GM21737 (cell line): ENCODE data around the gene PARD6B.
"Not testable (repeated sequence)": the region's sequence is repeated elsewhere in the genome, so short reads cannot be mapped to it uniquely, and the experiment has no call there.

ENCODE experiments used
- ATAC-seq: cut with Tn5 transposase; IDR thresholded peaks from one replicate; pipeline ENCODE4 v1.9.1; 2021; ENCODE audit warnings: mild to moderate bottlenecking, moderate library complexity; ENCODE audit not compliant: unreplicated experiment

Gene PARD6B

GRCh38 chr20:50703651-50704438 is 27.5 kb upstream of the PARD6B start:
- ATAC-seq, result not testable (repeated sequence)

DNA sequence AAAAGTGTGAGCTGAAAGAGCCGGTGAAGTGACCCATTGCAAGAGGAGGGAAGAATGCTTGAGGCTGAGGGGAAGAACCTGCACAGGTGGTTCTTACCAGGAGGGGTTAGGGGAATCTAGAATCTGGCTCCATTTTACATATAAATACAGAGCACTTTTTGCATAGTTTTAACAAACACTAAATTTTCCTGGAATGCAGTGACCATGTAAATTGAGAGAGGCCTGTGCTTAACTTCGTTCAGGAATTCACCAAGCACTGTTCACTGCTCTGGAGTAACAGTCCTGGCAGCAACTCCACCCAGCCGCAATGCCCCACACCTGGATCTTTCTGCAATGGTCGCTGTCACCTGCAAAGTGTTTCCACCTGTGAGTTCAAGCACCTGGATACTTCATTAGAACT is 26.9 kb upstream of the PARD6B start:
- no peak for ATAC-seq

DNA sequence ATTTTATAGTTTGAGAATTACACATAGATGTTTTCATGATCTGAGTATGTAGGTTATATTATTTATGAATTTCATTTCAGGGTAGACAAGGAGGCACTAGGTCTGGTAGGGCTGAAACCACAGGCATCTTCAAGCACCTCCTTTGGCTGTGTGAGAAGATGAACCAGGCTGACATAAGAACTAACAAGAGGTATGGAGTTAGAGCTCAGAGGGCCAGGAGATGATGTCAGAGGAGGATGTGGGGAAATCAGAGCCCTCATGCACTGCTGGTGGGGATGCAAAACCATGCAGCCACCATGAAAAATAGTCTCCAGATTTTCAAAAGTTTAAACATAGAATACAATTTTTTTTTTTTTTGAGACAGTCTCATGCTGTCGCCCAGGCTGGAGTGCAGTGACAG is 26.4 kb upstream of the PARD6B start:
- no peak for ATAC-seq

- no peak for ATAC-seq
These were observed 22.3 kb upstream of the PARD6B start for GRCh38 chr20:50708845-50709635.

DNA sequence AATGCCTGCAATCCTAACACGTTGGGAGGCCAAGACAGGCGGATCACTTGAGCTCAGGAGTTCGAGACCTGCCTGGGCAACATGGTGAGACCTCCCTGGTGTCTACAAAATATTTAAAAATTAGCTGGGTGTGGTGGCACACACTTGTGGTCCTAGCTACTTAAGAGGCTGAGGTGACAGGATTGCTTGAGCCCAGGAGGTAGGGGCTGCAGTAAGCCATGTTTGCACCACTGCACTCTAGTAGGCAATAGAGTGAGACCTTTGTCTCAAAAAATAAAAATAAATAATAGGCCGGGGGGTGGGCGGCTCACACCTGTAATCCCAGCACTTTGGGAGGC is 21.8 kb upstream of the PARD6B start:
- ATAC-seq, result no peak

GRCh38 chr20:50710492-50711063 is 20.8 kb upstream of the PARD6B start:
- ATAC-seq, result no peak

DNA sequence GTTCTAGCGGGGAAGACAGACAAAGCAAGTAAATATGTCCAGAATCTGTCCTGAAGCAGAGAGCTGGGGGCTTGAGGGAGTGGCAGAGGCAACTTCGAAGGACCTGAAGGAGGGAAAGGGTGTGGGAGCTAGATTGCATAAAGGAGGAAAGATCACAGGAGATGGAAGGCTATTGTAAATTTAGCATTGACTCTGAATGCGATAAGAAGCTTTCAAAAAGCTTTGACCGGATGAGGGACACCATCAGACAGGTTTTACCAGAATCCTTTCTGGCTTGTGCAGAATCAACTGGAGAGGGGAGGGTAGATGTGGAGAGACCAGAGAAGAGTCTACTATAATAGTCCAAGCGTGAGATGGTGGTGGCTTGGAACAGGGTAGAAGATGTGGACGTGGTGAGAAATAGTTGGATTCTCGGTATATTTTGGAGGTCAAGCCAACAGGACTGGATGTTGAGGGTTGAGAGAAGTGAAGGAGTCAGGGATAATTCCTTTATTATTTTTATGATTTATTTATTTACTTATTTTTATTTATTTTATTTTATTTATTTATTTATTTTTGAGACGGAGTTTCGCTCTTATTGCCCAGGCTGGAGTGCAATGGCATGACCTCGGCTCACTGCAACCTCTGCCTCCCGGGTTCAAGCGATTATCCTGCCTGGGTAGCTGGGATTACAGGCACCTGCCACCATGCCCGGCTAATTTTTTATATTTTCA is 20.1 kb upstream of the PARD6B start:
- no peak for ATAC-seq

GRCh38 chr20:50712771-50713656 is 18.4 kb upstream of the PARD6B start:
- no peak for ATAC-seq

GRCh38 chr20:50713657-50714101 is 17.7 kb upstream of the PARD6B start:
- no peak for ATAC-seq

DNA sequence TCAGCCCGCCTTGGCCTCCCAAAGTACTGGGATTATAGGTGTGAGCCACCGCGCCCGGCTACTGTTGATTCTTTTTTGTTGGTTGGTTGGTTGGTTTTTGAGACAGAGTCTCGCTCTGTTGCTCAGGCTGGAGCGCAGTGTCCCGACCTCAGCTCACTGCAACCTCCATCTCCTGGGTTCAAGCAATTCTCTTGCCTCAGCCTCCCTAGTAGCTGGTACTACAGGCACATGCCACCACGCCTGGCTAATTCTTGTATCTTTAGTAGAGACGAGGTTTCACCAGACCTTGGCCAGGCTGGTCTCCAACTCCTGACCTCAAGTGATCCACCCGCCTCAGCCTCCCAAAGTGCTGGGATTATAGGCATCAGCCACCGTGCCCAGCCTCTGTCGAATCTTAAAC is 17.0 kb upstream of the PARD6B start:
- not testable (repeated sequence) for ATAC-seq

DNA sequence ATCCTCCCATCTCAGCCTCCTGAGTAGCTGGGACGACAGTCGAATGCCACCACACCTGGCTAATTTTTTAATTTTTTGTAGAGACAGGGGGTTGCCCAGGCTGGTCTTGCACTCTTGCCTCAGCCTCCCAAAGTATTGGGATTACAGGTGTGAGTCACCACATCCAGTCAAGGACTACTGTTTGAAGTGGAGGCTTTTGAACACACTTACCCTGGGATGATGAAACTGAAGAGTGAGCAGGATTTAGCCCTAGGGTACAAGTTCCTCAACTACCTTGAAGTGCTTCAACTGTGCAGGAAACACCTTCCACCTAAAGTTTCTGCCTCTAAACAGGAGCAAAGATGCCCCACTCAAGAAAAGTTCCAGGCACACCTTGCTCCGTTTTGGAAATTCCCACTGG is 15.7 kb upstream of the PARD6B start:
- no peak for ATAC-seq

- ATAC-seq, result no peak
These were observed 14.9 kb upstream of the PARD6B start for GRCh38 chr20:50716518-50716917.

GRCh38 chr20:50717312-50717711 is 14.1 kb upstream of the PARD6B start:
- no peak for ATAC-seq

GRCh38 chr20:50717974-50718761 is 13.2 kb upstream of the PARD6B start:
- ATAC-seq, result no peak

- ATAC-seq, result no peak
These were observed 12.1 kb upstream of the PARD6B start for GRCh38 chr20:50719328-50719727.

GRCh38 chr20:50720026-50720425 is 11.4 kb upstream of the PARD6B start:
- ATAC-seq, result no peak

DNA sequence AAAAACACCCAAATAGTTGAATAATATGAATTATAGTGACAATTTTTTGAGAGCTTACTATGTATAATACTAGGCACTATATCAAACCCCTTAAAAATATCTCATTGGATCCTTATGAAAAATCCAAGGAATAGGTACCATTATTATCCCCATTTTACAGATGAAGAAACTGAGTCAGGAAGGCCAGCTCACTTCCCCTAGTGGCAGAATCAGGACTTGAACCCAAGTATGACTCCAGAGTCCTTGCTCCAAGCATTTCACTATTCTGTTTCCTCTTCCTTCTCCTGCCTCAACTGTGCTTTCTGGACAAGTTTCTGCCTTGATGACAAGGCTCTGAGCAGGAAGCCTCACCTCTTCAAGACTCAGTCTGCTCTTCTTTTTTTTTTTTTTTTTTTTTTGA is 10.8 kb upstream of the PARD6B start:
- ATAC-seq, result no peak

GRCh38 chr20:50721881-50722281 is 9.5 kb upstream of the PARD6B start:
- no peak for ATAC-seq

DNA sequence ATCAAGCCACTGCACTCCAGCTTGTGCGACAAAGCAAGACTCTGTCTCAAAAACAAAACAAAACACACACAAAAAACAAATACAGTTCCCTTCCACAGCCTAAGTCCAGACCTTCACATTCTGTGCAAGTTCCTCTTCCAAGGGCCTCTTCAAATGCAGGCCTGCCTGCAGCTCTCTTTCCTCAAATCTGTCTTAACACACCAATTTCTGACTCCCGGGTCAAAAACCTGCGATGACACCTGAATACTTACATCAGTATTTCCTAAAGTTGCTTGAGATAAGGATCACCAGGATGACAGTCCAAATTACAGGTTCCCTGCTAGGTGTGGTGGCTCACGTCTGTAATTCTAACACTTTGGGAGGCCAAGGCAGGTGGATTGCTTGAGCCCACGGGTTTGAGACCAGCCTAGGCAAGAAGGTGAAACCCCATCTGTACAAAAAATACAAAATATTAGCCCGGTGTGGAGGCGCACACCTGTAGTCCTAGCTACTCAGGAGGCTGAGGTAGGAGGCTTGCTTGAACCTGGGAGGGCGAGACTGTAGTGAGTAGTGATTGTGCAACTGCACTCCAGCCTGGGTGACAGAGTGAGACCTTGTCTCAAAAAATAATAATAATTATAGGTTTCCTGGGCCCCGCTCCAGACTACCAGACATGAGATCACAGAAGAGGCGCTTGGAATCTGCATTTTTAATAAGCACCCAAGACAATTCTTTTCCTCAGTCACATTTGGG is 8.8 kb upstream of the PARD6B start:
- no peak for ATAC-seq
